Right lobe of liver (tissue), 6 donors: ENCODE measurements around the gene ACTL6B. TPM values are rescaled to one million over a fixed set of nuclear protein-coding genes. Genes with fewer than 3 reads are reported as not detected.

ENCODE experiments used
- ATAC-seq, 4 donors: fragments of 200-7000 bp; cut with Tn5 transposase; one replicate each; pipeline ENCODE4 v1.9.1; 2020; ENCODE audit warnings: mild to moderate bottlenecking in 4 of 4, moderate library complexity in 4 of 4
- DNase-seq, 3 donors: peaks; one replicate each; pipeline ENCODE4 v3.0.0-alpha.2; 2020
- H3K27ac ChIP-seq, 3 donors: fragments of 200-600 bp; one replicate each; pipeline ENCODE4 v1.8.0; 2022
- H3K27me3 ChIP-seq, 2 donors: fragments of 200-600 bp; one replicate each; pipeline ENCODE4 v1.8.0; 2022
- H3K36me3 ChIP-seq, 4 donors: fragments of 200-600 bp; sonication (generic) in 1 of 4; one replicate each; pipeline versions ENCODE4 v1.5.1 to v1.8.0; 2017 to 2022; ENCODE audit warnings: control low read depth in 1 of 4
- H3K4me1 ChIP-seq, 4 donors: fragments of 200-600 bp; sonication (generic) in 1 of 4; one replicate each; pipeline versions ENCODE4 v1.5.1 to v1.8.0; 2017 to 2022; ENCODE audit warnings: control low read depth in 1 of 4
- H3K4me3 ChIP-seq, 3 donors: fragments of 200-600 bp; one replicate each; pipeline ENCODE4 v1.8.0; 2022
- H3K9me3 ChIP-seq, 4 donors: fragments of 200-600 bp; sonication (generic) in 1 of 4; one replicate each; pipeline versions ENCODE4 v1.5.1 to v1.8.0; 2017 to 2022; ENCODE audit warnings: control low read depth in 1 of 4
- CTCF ChIP-seq, 4 donors: fragments of 200-600 bp in 3 of 4; fragments of 450-650 bp in 1 of 4; IDR thresholded peaks; one replicate each; pipeline versions ENCODE4 v1.5.1 to v1.8.0; 2016 to 2022; ENCODE audit warnings: antibody characterized with exemption in 4 of 4, mild to moderate bottlenecking in 2 of 4
- POLR2A ChIP-seq: fragments of 450-650 bp; IDR thresholded peaks from one replicate; pipeline ENCODE4 v1.6.1; 2017; ENCODE audit warnings: antibody characterized with exemption, mild to moderate bottlenecking
- WGBS: methylation state at CpG from one replicate; pipeline ENCODE4 v1.1.6; 2018; ENCODE audit warnings: low coverage, low lambda C conversion rate; ENCODE audit not compliant: insufficient coverage; ENCODE audit errors: missing lambda C conversion rate; 5-methylcytosine and 5-hydroxymethylcytosine counted together
- intact Hi-C, 2 donors: fragments of 100-400 bp; cut with DNase I; formaldehyde crosslinking; loops; one replicate each; pipeline versions ENCODE4 v1.11.2 to v1.14.1; 2022
- total RNA-seq, 6 experiments: library from RNA; depleted of rRNA in 2 of 6; stranded (reverse); fragments of >200 nt in 2 of 6; fragmentation: NEBNext Ultra II Directional in 3 of 6; extraction: Animal tissue kit (Norgen Biotek cat#: 25700) in 3 of 6; gene quantifications; one replicate each; pipeline versions ENCODE4 v1.1.0 to v1.2.4, GENCODE V29; 2016 to 2023
- donor health status: DM: no; HTN: yes; CAD: no.
- donor health status: DM: no; HTN: no; CAD: no.
- donor health status: DM: no; HTN: no; CAD: no.
- donor health status: DM: no; HTN: yes; CAD: no.
- donor health status: DM: no; HTN: yes; CAD: no.

The ACTL6B gene
- total RNA-seq, 6 experiments from 2014 or later = not detected

- H3K27me3 ChIP-seq = no peaks in the 10 kb centered on the region
- no peaks in the 10 kb centered on the region for H3K36me3 ChIP-seq
- ATAC-seq (peak; percentile 94 to 97 (median 94)), DNase-seq (peak; percentile 99 to 100 (median 99))
- H3K9me3 ChIP-seq = no peaks in the 10 kb centered on the region
- TF ChIP-seq POLR2A (peak; percentile 93), CTCF (IDR thresholded peaks at IDR 0.05) (peak in 1 of 4 donors; percentile 5)
- 0% methylated on average over 22 of the region's 61 CpGs for WGBS
- H3K4me3 ChIP-seq = peak within 1 kb of the TSS; percentile 68 to 73 (median 71)
- peak within 1 kb of the TSS; percentile 92 to 98 (median 94) for H3K27ac ChIP-seq
- intact Hi-C loops = no loop called here
- H3K4me1 ChIP-seq = peaks cover 0 to 12% (median 0%) of the 10 kb centered on the region in 4 donors
Measured at GRCh38 chr7:100611983-100612729, 44.1 kb downstream of the ACTL6B start, which contains the start of gene MOSPD3. TSS of gene MOSPD3 (plus strand) at chr7:100612540. CDS start at chr7:100612792, 252 bp downstream.

GRCh38 chr7:100609958-100610357 is 46.3 kb downstream of the ACTL6B start:
- Histone ChIP-seq H3K27me3 (no peaks in the 10 kb centered on the region), H3K27ac (peak overlapping the region in 2 of 3 donors; percentile 94 to 98), H3K36me3 (no peaks in the 10 kb centered on the region), H3K4me3 (no peak overlapping the region), H3K9me3 (no peaks in the 10 kb centered on the region), H3K4me1 (peaks cover 0 to 17% (median 4%) of the 10 kb centered on the region in 4 donors)
- 87% methylated on average over 5 of the region's 5 CpGs for WGBS
- TF ChIP-seq POLR2A (no peak), CTCF (IDR thresholded peaks at IDR 0.05) (no peak)
- no peak for DNase-seq
- no peak for ATAC-seq
- intact Hi-C loops = no loop called here

- WGBS = 74% methylated on average over 3 of the region's 8 CpGs
- Histone ChIP-seq H3K4me1 (peaks cover 0 to 23% (median 10%) of the 10 kb centered on the region in 4 donors), H3K9me3 (no peaks in the 10 kb centered on the region), H3K4me3 (no peak overlapping the region), H3K27me3 (no peaks in the 10 kb centered on the region), H3K27ac (no peak overlapping the region), H3K36me3 (no peaks in the 10 kb centered on the region)
- intact Hi-C loops = no loop called here
- no peak for ATAC-seq
- no peak for DNase-seq
- TF ChIP-seq CTCF (IDR thresholded peaks at IDR 0.05) (no peak), POLR2A (no peak)
Measured at GRCh38 chr7:100607111-100607510, 49.1 kb downstream of the ACTL6B start.

- no peak overlapping the region for H3K4me3 ChIP-seq
- no peaks in the 10 kb centered on the region for H3K36me3 ChIP-seq
- 100% methylated on average over 4 of the region's 12 CpGs for WGBS
- no peak overlapping the region for H3K27ac ChIP-seq
- peaks cover 0 to 23% (median 12%) of the 10 kb centered on the region in 4 donors for H3K4me1 ChIP-seq
- ATAC-seq (no peak), DNase-seq (no peak)
- intact Hi-C loops = no loop called here
- TF ChIP-seq POLR2A (no peak), CTCF (IDR thresholded peaks at IDR 0.05) (no peak)
- no peaks in the 10 kb centered on the region for H3K27me3 ChIP-seq
- no peaks in the 10 kb centered on the region for H3K9me3 ChIP-seq
Measured at GRCh38 chr7:100606313-100606712, 49.9 kb downstream of the ACTL6B start.
